GM19239 (cell line): ENCODE results near the gene TMCO4.
"Not testable (repeated sequence)": the region's sequence is repeated elsewhere in the genome, so short reads cannot be mapped to it uniquely, and the experiment has no call there.

ENCODE experiments used
- DNase-seq: peaks from one replicate; pipeline ENCODE4 v3.0.0; 2011; ENCODE audit warnings: low spot score; ENCODE audit not compliant: insufficient read length
- FAIRE-seq: peaks from 2 replicates; lab custom pipeline; 2011; peaks lifted over from hg19 to GRCh38; lab: Jason Lieb, UNC

The TMCO4 gene

GRCh38 chr1:19647643-19648042 lies 152.1 kb downstream of the TMCO4 start:
- no peak for DNase-seq
- FAIRE-seq = no peak

GRCh38 chr1:19646377-19647319 lies 153.1 kb downstream of the TMCO4 start:
- no peak for DNase-seq
- FAIRE-seq = no peak

- no peak for DNase-seq
- FAIRE-seq = no peak
Observed at GRCh38 chr1:19645411-19646251, 154.1 kb downstream of the TMCO4 start.

GRCh38 chr1:19644681-19645410 lies 154.9 kb downstream of the TMCO4 start:
- FAIRE-seq (no peak), DNase-seq (peak; percentile 87)

GRCh38 chr1:19644395-19644680 lies 155.4 kb downstream of the TMCO4 start:
- FAIRE-seq (no peak), DNase-seq (peak; percentile 54)

GRCh38 chr1:19643602-19644394 lies 155.9 kb downstream of the TMCO4 start, which contains the start of gene NBL1:
TSS of gene NBL1 (plus strand) at chr1:19644311. CDS start at chr1:19655031, 10,720 bp downstream.
- DNase-seq = peak; percentile 67
- FAIRE-seq = no peak

GRCh38 chr1:19643121-19643520 lies 156.6 kb downstream of the TMCO4 start:
- DNase-seq = no peak
- no peak for FAIRE-seq

- DNase-seq (no peak), FAIRE-seq (no peak)
Observed at GRCh38 chr1:19640363-19641316, 159.1 kb downstream of the TMCO4 start.

- DNase-seq = no peak
- FAIRE-seq = no peak
Observed at GRCh38 chr1:19639999-19640362, 159.7 kb downstream of the TMCO4 start.

GRCh38 chr1:19639228-19639627 lies 160.5 kb downstream of the TMCO4 start:
- not testable (repeated sequence) for DNase-seq, FAIRE-seq

GRCh38 chr1:19637606-19638005 lies 162.1 kb downstream of the TMCO4 start:
- FAIRE-seq = no peak
- DNase-seq = no peak

- DNase-seq, FAIRE-seq: not testable (repeated sequence)
Observed at GRCh38 chr1:19636749-19637148, 163.0 kb downstream of the TMCO4 start.

GRCh38 chr1:19636065-19636464 lies 163.7 kb downstream of the TMCO4 start:
- FAIRE-seq (no peak), DNase-seq (no peak)

- DNase-seq (no peak), FAIRE-seq (no peak)
Observed at GRCh38 chr1:19635646-19636045, 164.1 kb downstream of the TMCO4 start.

- DNase-seq, FAIRE-seq: not testable (repeated sequence)
Observed at GRCh38 chr1:19635064-19635463, 164.7 kb downstream of the TMCO4 start.

GRCh38 chr1:19633106-19633505 lies 166.6 kb downstream of the TMCO4 start:
- FAIRE-seq (no peak), DNase-seq (no peak)
